Esophagus squamous epithelium (tissue), 4 donors: ENCODE results near the gene CCM2.

ENCODE experiments used
- CTCF ChIP-seq, 6 experiments: fragments of 450-650 bp in 4 of 6; fragments of 200-600 bp in 2 of 6; sonication (generic) in 2 of 6; IDR thresholded peaks; one replicate each; pipeline ENCODE4 v1.5.1; 2016 to 2019; ENCODE audit warnings: antibody characterized with exemption in 6 of 6, mild to moderate bottlenecking in 4 of 6, moderate library complexity in 4 of 6
- POLR2A ChIP-seq, 4 donors: fragments of 450-650 bp; IDR thresholded peaks; one replicate each; pipeline ENCODE4 v1.6.1; 2017; ENCODE audit warnings: antibody characterized with exemption in 4 of 4, mild to moderate bottlenecking in 4 of 4, moderate library complexity in 3 of 4

DNA sequence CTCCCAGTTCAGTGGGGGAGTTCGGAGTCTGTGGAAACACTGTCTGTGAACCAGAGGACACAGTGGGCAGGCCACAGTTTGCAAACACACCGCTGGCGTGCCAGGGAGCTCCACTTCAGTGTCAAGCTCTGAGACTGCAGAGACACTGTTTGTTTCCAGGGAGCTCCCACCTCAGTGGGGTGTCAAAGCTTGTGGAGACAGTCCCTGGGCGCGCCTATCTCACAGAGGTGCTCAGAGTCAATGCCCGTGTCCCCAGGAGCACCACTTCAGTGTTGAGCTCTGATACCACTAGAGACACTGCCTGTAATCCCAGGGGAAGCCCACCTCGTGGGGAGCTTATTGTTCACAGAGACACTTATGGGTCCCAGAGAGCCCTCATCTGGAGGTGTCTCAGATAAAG is 25.5 kb upstream of the CCM2 start:
- TF ChIP-seq CTCF (IDR thresholded peaks at IDR 0.05) (no peak), POLR2A (IDR thresholded peaks at IDR 0.05) (no peak)
